Calu3 (cell line): ENCODE measurements around the gene IL17REL. TPM values are rescaled to one million over a fixed set of nuclear protein-coding genes. Genes with fewer than 3 reads are reported as not detected.

Experiments
- BruUV-seq: library from RNA; stranded (reverse); fragments of 400-500 nt; replicated peaks from 2 replicates; lab custom pipeline; 2021; lab: Mats Ljungman, UMichigan
- CTCF ChIA-PET: fragments of 300-600 bp; sonication (Branson Sonifier 250); formaldehyde crosslinking; loops from one replicate; lab custom pipeline; 2022; ENCODE audit warnings: antibody characterized with exemption; lab: Charles Lee
- DNase-seq: peaks from one replicate; pipeline ENCODE4 v3.0.0; 2022
- H3K27ac Mint-ChIP-seq: one replicate; pipeline ENCODE4 v1.8.0; 2022; ENCODE audit warnings: mixed read lengths; ENCODE audit not compliant: unreplicated experiment
- H3K27me3 Mint-ChIP-seq: one replicate; pipeline ENCODE4 v1.8.0; 2022; ENCODE audit warnings: mixed read lengths; ENCODE audit not compliant: unreplicated experiment
- H3K36me3 Mint-ChIP-seq: one replicate; pipeline ENCODE4 v1.8.0; 2022; ENCODE audit warnings: mild to moderate bottlenecking, moderate library complexity, mixed read lengths; ENCODE audit not compliant: insufficient read depth, unreplicated experiment
- H3K4me1 Mint-ChIP-seq: one replicate; pipeline ENCODE4 v1.8.0; 2022; ENCODE audit warnings: mild to moderate bottlenecking, low read depth, mixed read lengths; ENCODE audit not compliant: unreplicated experiment
- H3K4me3 Mint-ChIP-seq: one replicate; pipeline ENCODE4 v1.8.0; 2022; ENCODE audit warnings: mild to moderate bottlenecking, low read depth, moderate library complexity, mixed read lengths; ENCODE audit not compliant: unreplicated experiment
- H3K9me3 Mint-ChIP-seq: one replicate; pipeline ENCODE4 v1.8.0; 2022; ENCODE audit warnings: low read depth, mixed read lengths; ENCODE audit not compliant: unreplicated experiment
- intact Hi-C: fragments of 100-400 bp; cut with micrococcal nuclease; formaldehyde crosslinking; loops from one replicate; pipeline ENCODE4 v1.10.0; 2022; ENCODE audit not compliant: unreplicated experiment
- total RNA-seq: library from RNA; stranded (reverse); gene quantifications from 2 replicates; pipeline ENCODE4 v1.2.3, GENCODE V29; 2022
- TF ChIP-seq, protein P1 (sequence below): fragments of 200-600 bp; IDR thresholded peaks from one replicate; pipeline ENCODE4 v1.8.0; 2022; ENCODE audit warnings: antibody characterized with exemption; ENCODE audit not compliant: unreplicated experiment

Gene IL17REL
- total RNA-seq, 1 experiment from 2014 or later: not detected

DNA sequence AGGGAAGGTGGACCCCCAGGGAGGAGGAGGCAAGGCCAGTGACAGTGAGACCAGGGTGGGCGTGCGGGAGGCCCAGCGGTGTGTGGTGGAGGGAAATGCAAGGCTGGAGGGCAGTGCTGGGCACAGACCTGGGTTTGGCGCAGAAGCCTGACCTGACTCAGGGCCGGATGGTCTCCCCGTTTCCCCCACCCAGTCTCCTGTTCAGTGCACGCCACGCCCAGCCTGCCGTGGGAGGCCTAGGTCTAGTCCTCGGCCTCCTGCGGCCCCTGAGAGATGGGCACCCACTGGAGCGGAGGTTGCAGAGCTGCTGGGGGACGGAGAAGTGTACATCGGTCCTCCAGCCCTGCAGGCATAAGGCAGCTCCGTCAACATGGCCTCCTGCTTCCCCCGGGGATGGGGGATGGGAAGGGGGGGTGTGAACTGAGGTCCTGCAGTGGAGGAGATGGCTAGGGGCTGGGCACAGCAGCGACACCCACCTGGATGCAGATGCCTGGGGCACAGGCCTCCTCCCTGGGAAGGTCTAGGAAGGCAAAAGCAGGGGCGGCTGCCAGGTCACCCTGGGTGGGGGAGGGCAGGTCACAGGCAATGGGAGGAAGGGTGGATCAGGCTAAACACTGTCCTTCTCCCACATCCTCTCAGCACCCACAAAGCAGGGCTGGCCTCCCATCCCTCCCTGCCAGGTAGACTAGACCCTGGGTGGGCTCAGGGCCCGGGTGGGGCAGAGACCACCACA lies 15.9 kb downstream of the IL17REL start:
- intact Hi-C loops: no loop called here
- Mint-ChIP-seq H3K4me3 (no peak overlapping the region), H3K9me3 (no peaks in the 10 kb centered on the region), H3K36me3 (peaks cover 10% of the 10 kb centered on the region), H3K4me1 (peaks cover 6% of the 10 kb centered on the region), H3K27ac (no peak overlapping the region), H3K27me3 (no peaks in the 10 kb centered on the region)
- TF ChIP-seq, protein P1, sequence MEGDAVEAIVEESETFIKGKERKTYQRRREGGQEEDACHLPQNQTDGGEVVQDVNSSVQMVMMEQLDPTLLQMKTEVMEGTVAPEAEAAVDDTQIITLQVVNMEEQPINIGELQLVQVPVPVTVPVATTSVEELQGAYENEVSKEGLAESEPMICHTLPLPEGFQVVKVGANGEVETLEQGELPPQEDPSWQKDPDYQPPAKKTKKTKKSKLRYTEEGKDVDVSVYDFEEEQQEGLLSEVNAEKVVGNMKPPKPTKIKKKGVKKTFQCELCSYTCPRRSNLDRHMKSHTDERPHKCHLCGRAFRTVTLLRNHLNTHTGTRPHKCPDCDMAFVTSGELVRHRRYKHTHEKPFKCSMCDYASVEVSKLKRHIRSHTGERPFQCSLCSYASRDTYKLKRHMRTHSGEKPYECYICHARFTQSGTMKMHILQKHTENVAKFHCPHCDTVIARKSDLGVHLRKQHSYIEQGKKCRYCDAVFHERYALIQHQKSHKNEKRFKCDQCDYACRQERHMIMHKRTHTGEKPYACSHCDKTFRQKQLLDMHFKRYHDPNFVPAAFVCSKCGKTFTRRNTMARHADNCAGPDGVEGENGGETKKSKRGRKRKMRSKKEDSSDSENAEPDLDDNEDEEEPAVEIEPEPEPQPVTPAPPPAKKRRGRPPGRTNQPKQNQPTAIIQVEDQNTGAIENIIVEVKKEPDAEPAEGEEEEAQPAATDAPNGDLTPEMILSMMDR: no peak
- CTCF ChIA-PET: interaction anchor here (1.0 to 2.0 kb wide), 2 partner anchors 13 to 66 kb away, joined by 3 to 8 read pairs; no protein-coding TSS in a partner anchor
- BruUV-seq: no TSS peak
- DNase-seq: no peak

DNA sequence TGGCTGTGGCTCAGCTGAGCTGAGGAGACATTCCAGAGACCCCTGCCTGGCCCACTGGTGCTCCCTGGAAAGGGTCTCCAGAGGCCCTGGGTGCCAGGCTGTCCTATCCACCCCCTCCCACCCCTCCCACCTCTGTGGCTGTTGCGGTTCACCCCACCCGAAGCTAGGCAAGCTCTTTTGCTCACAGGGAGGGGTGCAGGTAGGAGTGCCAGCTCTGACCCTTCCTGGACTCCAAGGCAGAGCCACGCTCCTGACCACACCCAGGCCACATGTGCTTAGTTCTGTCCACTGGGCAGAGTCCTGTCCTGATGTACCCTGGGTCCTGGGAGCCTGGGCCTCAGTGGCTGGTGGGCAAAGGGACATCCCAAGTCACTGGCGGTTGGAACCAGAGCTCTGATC lies 16.4 kb downstream of the IL17REL start:
- Mint-ChIP-seq H3K4me3 (no peak overlapping the region), H3K4me1 (peaks cover 6% of the 10 kb centered on the region), H3K36me3 (peaks cover 10% of the 10 kb centered on the region), H3K27ac (no peak overlapping the region), H3K9me3 (peaks cover 2% of the 10 kb centered on the region), H3K27me3 (no peaks in the 10 kb centered on the region)
- TF ChIP-seq, protein P1: no peak
- intact Hi-C loops: no loop called here
- no TSS peak for BruUV-seq
- DNase-seq: no peak
- CTCF ChIA-PET: interaction anchor here (0.7 to 2.0 kb wide), 2 partner anchors 34 to 65 kb away, joined by 3 to 8 read pairs; no protein-coding TSS in a partner anchor

DNA sequence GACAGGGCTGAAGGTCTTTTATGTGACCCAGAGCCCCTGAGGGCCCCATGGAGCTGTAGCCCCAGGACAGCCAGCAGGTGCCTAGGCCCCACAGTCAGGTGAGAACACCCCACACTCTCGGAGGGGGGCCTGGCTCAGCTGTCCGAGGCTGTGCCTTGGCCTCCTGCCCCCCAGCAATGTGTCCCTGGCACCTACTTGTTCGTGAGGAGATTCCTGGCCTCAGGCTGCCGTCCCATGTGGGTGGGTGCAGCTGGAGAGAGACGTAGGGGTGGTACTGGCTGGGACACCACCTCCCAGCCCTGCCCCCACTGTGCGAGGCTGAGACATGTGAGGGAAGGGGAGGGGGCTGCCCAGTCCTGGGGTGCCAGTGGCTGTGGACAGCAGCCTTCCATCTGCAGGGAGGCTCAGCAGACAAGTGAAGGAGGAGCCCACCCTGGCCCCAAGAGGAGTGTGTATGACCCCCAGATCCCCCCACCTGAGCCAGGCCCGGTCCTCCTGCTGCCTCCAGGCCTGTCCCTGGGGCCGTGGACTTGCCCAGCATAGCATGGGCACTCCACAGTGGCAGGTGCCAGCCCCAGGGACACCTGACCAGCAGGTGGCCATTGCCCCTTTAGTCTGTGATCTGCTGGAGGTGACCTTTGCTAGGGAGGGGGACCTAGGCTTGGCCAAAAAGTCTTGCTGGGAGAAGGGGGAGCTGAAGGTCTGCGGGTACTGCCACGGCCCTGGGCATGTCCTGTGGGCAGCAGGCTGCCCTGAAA lies 17.0 kb downstream of the IL17REL start:
- CTCF ChIA-PET: interaction anchor here (0.7 to 2.0 kb wide), 2 partner anchors 33 to 65 kb away, joined by 3 to 8 read pairs; no protein-coding TSS in a partner anchor
- H3K9me3 Mint-ChIP-seq: peaks cover 6% of the 10 kb centered on the region
- H3K4me3 Mint-ChIP-seq: no peak overlapping the region
- no TSS peak for BruUV-seq
- intact Hi-C loops: no loop called here
- TF ChIP-seq, protein P1: no peak
- no peak for DNase-seq
- H3K27ac Mint-ChIP-seq: no peak overlapping the region
- H3K27me3 Mint-ChIP-seq: no peaks in the 10 kb centered on the region
- peaks cover 6% of the 10 kb centered on the region for H3K36me3 Mint-ChIP-seq
- peaks cover 6% of the 10 kb centered on the region for H3K4me1 Mint-ChIP-seq

DNA sequence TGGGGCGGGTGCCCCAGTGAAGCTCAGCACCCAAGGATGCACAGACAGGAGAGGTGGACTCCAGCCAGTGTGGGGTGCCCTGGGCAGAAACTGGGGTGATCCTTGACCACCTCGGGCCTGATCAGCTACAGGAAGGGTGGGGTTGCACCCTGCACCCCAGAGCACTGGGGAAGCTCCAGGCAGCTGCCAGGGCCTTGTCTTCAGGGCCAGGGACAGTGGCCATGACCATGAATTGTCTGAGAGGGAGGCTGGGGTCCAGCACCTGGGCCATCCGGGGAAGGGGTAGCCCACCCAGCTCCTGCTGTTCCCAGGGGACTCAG lies 17.6 kb downstream of the IL17REL start:
- CTCF ChIA-PET: interaction anchor here (1.6 kb wide), 1 partner anchor 35 kb away, joined by 12 read pairs; no protein-coding TSS in a partner anchor
- Mint-ChIP-seq H3K27ac (no peak overlapping the region), H3K27me3 (no peaks in the 10 kb centered on the region), H3K36me3 (peaks cover 6% of the 10 kb centered on the region), H3K9me3 (peaks cover 8% of the 10 kb centered on the region), H3K4me1 (peaks cover 6% of the 10 kb centered on the region), H3K4me3 (no peak overlapping the region)
- TF ChIP-seq, protein P1: no peak
- no peak for DNase-seq
- intact Hi-C loops: no loop called here
- BruUV-seq: no TSS peak
